ENCODE results near the gene SEMA4D. TPM values are rescaled to one million over a fixed set of nuclear protein-coding genes. Genes with fewer than 3 reads are reported as not detected.

Gene SEMA4D
- total RNA-seq, 1 experiment from 2014 or later, result 4.8 TPM

- DNase-seq (ENCODE audit: low spot score), result no peak
Measured at GRCh38 chr9:89368978-89369377, 128.9 kb downstream of the SEMA4D start.

- DNase-seq (ENCODE audit: low spot score), result no peak
Measured at GRCh38 chr9:89368550-89368949, 129.4 kb downstream of the SEMA4D start.

- DNase-seq (ENCODE audit: low spot score), result no peak
Measured at GRCh38 chr9:89367726-89368437, 130.0 kb downstream of the SEMA4D start.

GRCh38 chr9:89367281-89367680, 130.6 kb downstream of the SEMA4D start:
- DNase-seq (ENCODE audit: low spot score), result no peak

- no peak for DNase-seq (ENCODE audit: low spot score)
Measured at GRCh38 chr9:89366711-89367110, 131.2 kb downstream of the SEMA4D start.

- DNase-seq (ENCODE audit: low spot score), result no peak
Measured at GRCh38 chr9:89365532-89365912, 132.4 kb downstream of the SEMA4D start.

- DNase-seq (ENCODE audit: low spot score), result no peak
Measured at GRCh38 chr9:89364666-89365531, 133.0 kb downstream of the SEMA4D start.

- DNase-seq (ENCODE audit: low spot score), result no peak
Measured at GRCh38 chr9:89363921-89364665, 133.8 kb downstream of the SEMA4D start.

- DNase-seq (ENCODE audit: low spot score), result no peak
Measured at GRCh38 chr9:89363311-89363670, 134.6 kb downstream of the SEMA4D start.

GRCh38 chr9:89362647-89363310, 135.1 kb downstream of the SEMA4D start:
- DNase-seq (ENCODE audit: low spot score), result no peak

GRCh38 chr9:89361816-89362646, 135.9 kb downstream of the SEMA4D start:
- no peak for DNase-seq (ENCODE audit: low spot score)

- DNase-seq (ENCODE audit: low spot score), result no peak
Measured at GRCh38 chr9:89361031-89361430, 136.9 kb downstream of the SEMA4D start.

GRCh38 chr9:89360465-89360864, 137.4 kb downstream of the SEMA4D start:
- no peak for DNase-seq (ENCODE audit: low spot score)

- DNase-seq (ENCODE audit: low spot score), result no peak
Measured at GRCh38 chr9:89359751-89360261, 138.1 kb downstream of the SEMA4D start.

GRCh38 chr9:89358985-89359384, 138.9 kb downstream of the SEMA4D start:
- no peak for DNase-seq (ENCODE audit: low spot score)

GRCh38 chr9:89358376-89358916, 139.5 kb downstream of the SEMA4D start:
- DNase-seq (ENCODE audit: low spot score), result no peak

GRCh38 chr9:89357331-89358197, 140.3 kb downstream of the SEMA4D start:
- no peak for DNase-seq (ENCODE audit: low spot score)

- DNase-seq (ENCODE audit: low spot score), result no peak
Measured at GRCh38 chr9:89356782-89357181, 141.1 kb downstream of the SEMA4D start.

GRCh38 chr9:89354471-89354870, 143.4 kb downstream of the SEMA4D start:
- no peak for DNase-seq (ENCODE audit: low spot score)

- no peak for DNase-seq (ENCODE audit: low spot score)
Measured at GRCh38 chr9:89353989-89354388, 143.9 kb downstream of the SEMA4D start.

Data from H4 (cell line).